ENCODE results near the gene HNF1A. TPM values are rescaled to one million over a fixed set of nuclear protein-coding genes. Genes with fewer than 3 reads are reported as not detected.

Gene HNF1A
- total and polyA plus RNA-seq, 3 experiments from 2014 or later, result not detected

DNA sequence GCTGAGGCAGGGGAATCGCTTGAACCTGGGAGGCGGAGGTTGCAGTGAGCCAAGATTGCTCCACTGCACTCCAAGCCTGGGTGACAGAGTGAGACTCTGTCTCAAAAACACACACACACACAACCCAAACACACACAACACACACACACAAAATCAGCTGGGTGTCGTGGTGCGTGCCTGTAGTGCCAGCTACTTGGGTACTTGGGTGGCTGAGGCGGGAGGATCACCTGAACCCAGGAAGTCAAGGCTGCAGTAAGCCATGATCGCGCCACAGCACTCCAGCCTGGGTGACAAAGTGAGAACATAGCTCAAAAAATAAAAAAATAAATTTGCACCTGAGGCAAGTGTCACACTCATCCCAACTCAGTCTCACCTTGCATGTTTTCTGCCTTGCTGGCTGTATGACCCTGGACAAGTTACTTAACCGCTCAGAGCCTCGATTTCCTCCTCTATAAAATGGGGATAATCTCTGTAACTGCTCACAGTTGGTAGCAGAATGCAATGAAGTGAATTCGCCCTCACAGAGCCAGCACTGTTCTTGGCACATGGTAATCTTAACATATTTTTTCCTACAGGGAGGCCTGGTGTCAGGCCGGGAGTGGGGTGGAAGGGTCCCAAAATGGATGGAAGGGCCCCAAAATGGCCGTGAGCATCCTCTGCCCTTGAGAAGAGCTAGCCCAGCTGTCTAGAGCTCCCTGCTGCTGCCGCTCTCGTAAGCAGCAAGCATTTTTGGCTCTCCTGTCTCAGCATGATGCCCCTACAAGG, 630 bp upstream of the HNF1A start:
- Mint-ChIP-seq H3K4me1 (no peaks in the 10 kb centered on the region), H3K36me3 (no peaks in the 10 kb centered on the region), H3K4me3 (no peak overlapping the region), H3K27ac (peak overlapping the region in 1 of 8 donors; percentile 43), H3K9me3 (no peaks in the 10 kb centered on the region), H3K27me3 (no peaks in the 10 kb centered on the region)
- Histone ChIP-seq H3K4me1 (ENCODE audit: insufficient read depth, low read length) (no peaks in the 10 kb centered on the region), H3K36me3 (ENCODE audit: insufficient read depth, low read length) (no peaks in the 10 kb centered on the region), H3K9me3 (ENCODE audit: low read length) (no peaks in the 10 kb centered on the region), H3K4me3 (ENCODE audit: low read length) (no peak overlapping the region), H3K27me3 (ENCODE audit: insufficient read depth, low read length, poor library complexity, severe bottlenecking) (no peaks in the 10 kb centered on the region), H3K27ac (ENCODE audit: low read depth, low read length) (no peak overlapping the region)
- POLR2A ChIA-PET, result no interaction called here
- no peak for DNase-seq
- CTCF ChIA-PET, result no interaction called here

DNA sequence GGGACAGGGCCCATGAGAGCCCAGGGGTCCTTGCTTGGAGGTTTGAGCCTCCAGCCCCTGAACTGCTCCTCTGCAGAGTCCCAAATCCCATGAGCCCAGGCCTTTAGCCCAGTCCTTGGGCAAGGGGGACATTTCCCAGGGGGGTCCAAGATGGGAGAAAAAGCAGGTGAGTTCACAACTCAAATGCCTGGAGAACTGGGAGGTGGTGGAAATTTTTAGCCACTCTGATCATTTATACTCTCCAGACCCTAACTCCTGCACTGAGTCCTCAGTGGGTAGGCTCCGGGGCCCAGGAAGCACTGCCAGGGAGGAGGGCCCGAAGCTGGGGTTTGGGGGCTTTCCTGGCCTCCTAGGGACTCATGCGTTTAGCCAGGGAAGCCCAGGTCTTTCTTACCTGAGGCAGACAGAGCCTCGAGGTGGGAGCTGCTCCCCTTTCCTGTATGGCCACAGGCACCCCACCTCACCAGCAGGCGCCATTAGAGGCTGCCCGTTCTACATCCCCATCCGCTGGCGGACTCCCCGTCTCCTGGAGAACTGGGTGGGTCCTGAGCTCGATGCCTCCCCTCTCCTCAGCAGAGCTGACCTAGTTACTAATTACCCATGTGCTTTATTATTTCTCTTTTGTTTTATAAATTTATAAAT, 998 bp downstream of the HNF1A start:
- POLR2A ChIA-PET, result no interaction called here
- CTCF ChIA-PET, result interaction anchor here (1.4 kb wide), 1 partner anchor 80 kb away, joined by 4 read pairs; no protein-coding TSS in a partner anchor
- H3K9me3 Mint-ChIP-seq, result no peaks in the 10 kb centered on the region
- H3K27me3 Mint-ChIP-seq, result no peaks in the 10 kb centered on the region
- Histone ChIP-seq H3K4me1 (ENCODE audit: insufficient read depth, low read length) (no peaks in the 10 kb centered on the region), H3K27me3 (ENCODE audit: insufficient read depth, low read length, poor library complexity, severe bottlenecking) (no peaks in the 10 kb centered on the region), H3K9me3 (ENCODE audit: low read length) (no peaks in the 10 kb centered on the region), H3K36me3 (ENCODE audit: insufficient read depth, low read length) (no peaks in the 10 kb centered on the region), H3K4me3 (ENCODE audit: low read length) (no peak overlapping the region), H3K27ac (ENCODE audit: low read depth, low read length) (no peak overlapping the region)
- no peaks in the 10 kb centered on the region for H3K36me3 Mint-ChIP-seq
- no peak overlapping the region for H3K27ac Mint-ChIP-seq
- H3K4me1 Mint-ChIP-seq, result no peaks in the 10 kb centered on the region
- no peak overlapping the region for H3K4me3 Mint-ChIP-seq
- no peak for DNase-seq

DNA sequence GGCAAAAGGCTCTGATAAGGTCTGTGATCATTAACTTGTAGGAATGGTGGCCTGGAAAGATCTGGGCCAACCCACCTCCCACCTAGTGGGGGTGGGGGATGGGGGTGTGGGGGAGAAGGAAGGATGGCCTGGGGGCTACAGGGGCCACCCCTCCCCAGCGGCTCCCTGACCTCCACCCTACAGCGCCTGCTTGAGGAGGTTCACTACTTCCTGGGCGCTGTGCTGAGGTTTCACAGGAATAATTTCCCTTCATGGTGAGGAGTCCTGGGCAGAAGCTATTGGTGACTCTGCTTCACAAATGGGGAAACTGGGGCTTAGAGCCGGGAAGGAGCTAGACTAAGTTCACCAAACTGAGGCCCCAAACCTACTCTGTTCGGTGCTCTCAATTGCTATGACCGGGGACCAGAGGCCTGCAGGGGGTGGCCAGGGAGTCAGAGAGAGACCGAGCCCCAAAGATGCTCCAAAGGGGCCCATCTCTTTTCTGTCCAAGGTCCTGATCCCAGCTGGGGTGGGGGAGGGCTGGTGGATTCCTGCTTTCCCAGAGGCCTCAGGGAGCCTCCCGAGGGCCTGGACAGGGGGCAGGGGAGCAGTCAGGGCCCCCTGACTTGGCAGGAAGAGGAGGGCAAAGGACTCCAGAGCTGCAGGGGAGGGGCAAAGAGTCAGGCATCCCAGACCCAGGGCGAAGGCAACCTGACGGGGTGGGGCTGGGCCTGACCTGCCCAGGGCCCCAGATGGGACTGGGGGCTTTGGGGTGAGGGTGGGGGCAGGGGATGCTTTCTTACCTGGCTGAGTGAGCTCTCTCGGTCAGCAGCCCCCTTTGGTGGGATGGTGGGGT, 1.7 kb downstream of the HNF1A start:
- H3K27ac ChIP-seq (ENCODE audit: low read depth, low read length), result no peak overlapping the region
- Mint-ChIP-seq H3K4me3 (no peak overlapping the region), H3K27me3 (no peaks in the 10 kb centered on the region), H3K27ac (no peak overlapping the region), H3K4me1 (no peaks in the 10 kb centered on the region), H3K9me3 (no peaks in the 10 kb centered on the region), H3K36me3 (no peaks in the 10 kb centered on the region)
- no peaks in the 10 kb centered on the region for H3K36me3 ChIP-seq (ENCODE audit: insufficient read depth, low read length)
- DNase-seq, result no peak
- CTCF ChIA-PET, result interaction anchor here (1.4 to 1.7 kb wide), 2 partner anchors 9 to 80 kb away, joined by 4 to 5 read pairs; no protein-coding TSS in a partner anchor
- H3K4me1 ChIP-seq (ENCODE audit: insufficient read depth, low read length), result no peaks in the 10 kb centered on the region
- H3K9me3 ChIP-seq (ENCODE audit: low read length), result no peaks in the 10 kb centered on the region
- no peaks in the 10 kb centered on the region for H3K27me3 ChIP-seq (ENCODE audit: insufficient read depth, low read length, poor library complexity, severe bottlenecking)
- POLR2A ChIA-PET, result interaction anchor here (0.6 kb wide), 1 partner anchor 1331 kb away, joined by 3 read pairs; no protein-coding TSS in a partner anchor
- H3K4me3 ChIP-seq (ENCODE audit: low read length), result no peak overlapping the region

DNA sequence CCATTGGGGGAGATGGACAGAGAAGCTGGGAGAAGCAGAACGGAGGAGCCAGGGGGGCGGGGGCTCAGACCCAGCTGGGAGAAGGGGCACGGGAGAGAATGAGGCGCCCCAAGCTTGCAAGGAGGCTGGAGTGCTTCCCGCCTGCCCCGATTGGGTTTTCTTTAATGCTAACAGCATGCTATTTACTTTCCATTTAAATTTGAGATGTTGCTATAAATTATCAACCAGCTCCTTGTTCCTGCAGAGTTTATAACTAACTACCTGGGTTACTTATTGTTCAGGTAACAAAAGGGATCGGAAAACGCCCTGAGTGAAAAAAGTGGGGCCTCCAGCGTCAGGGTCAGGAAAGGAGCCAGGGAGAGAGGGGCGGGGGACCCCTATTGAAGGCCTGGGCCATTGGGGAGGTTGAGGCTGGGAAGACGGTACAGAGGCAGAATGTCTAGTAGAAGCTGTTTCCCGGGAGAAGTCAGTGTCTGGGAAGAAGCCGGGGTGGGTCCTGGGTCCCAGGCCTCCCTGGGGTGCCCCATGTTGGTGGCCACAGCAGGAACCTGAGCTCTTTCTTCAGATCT, 2.5 kb downstream of the HNF1A start:
- H3K27ac Mint-ChIP-seq, result peak overlapping the region in 1 of 8 donors; percentile 32
- Histone ChIP-seq H3K4me3 (ENCODE audit: low read length) (no peak overlapping the region), H3K27ac (ENCODE audit: low read depth, low read length) (no peak overlapping the region), H3K4me1 (ENCODE audit: insufficient read depth, low read length) (no peaks in the 10 kb centered on the region), H3K27me3 (ENCODE audit: insufficient read depth, low read length, poor library complexity, severe bottlenecking) (no peaks in the 10 kb centered on the region), H3K9me3 (ENCODE audit: low read length) (no peaks in the 10 kb centered on the region), H3K36me3 (ENCODE audit: insufficient read depth, low read length) (no peaks in the 10 kb centered on the region)
- ChIA-PET CTCF (interaction anchor here (1.4 to 1.7 kb wide), 2 partner anchors 9 to 79 kb away, joined by 4 to 5 read pairs; no protein-coding TSS in a partner anchor), POLR2A (interaction anchor here (0.6 kb wide), 2 partner anchors 340 to 1331 kb away, joined by 3 read pairs; no protein-coding TSS in a partner anchor)
- H3K9me3 Mint-ChIP-seq, result no peaks in the 10 kb centered on the region
- no peak for DNase-seq
- no peaks in the 10 kb centered on the region for H3K4me1 Mint-ChIP-seq
- H3K27me3 Mint-ChIP-seq, result no peaks in the 10 kb centered on the region
- no peak overlapping the region for H3K4me3 Mint-ChIP-seq
- no peaks in the 10 kb centered on the region for H3K36me3 Mint-ChIP-seq

DNA sequence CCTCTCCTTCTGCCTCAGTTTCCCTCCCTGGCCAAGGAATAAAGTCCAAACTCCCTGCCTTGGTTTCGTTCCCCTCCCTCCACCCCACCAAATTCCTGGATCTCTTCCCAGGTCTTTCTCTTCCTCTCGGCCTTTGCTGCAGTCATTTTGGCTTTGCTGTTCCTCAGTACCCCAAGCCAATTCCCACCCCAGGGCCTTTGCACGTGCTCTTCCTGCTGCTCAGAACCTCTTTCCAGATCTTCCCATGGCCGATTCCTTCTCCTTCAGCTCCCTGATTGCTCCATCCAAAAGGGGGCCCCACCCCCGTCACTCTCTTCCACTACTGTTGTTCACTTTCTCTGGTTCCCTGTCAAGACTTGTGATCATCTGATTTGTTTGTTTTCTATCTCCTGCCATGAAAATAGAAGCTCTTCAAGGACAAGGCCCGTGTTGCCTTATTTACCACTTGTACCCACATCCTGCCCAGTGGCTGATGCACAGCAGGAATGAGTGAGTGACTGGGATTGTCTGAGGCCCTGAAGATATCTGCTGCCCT, 3.1 kb downstream of the HNF1A start:
- Histone ChIP-seq H3K9me3 (ENCODE audit: low read length) (no peaks in the 10 kb centered on the region), H3K4me3 (ENCODE audit: low read length) (no peak overlapping the region), H3K4me1 (ENCODE audit: insufficient read depth, low read length) (no peaks in the 10 kb centered on the region), H3K27ac (ENCODE audit: low read depth, low read length) (no peak overlapping the region), H3K27me3 (ENCODE audit: insufficient read depth, low read length, poor library complexity, severe bottlenecking) (no peaks in the 10 kb centered on the region), H3K36me3 (ENCODE audit: insufficient read depth, low read length) (no peaks in the 10 kb centered on the region)
- no peak for DNase-seq
- no peaks in the 10 kb centered on the region for H3K27me3 Mint-ChIP-seq
- no peak overlapping the region for H3K4me3 Mint-ChIP-seq
- ChIA-PET CTCF (interaction anchor here (1.7 kb wide), 1 partner anchor 10 kb away, joined by 5 read pairs; no protein-coding TSS in a partner anchor), POLR2A (interaction anchor here (0.6 kb wide), 1 partner anchor 339 kb away, joined by 3 read pairs; no protein-coding TSS in a partner anchor)
- no peaks in the 10 kb centered on the region for H3K4me1 Mint-ChIP-seq
- peak overlapping the region in 1 of 8 donors; percentile 51 for H3K27ac Mint-ChIP-seq
- H3K36me3 Mint-ChIP-seq, result no peaks in the 10 kb centered on the region
- H3K9me3 Mint-ChIP-seq, result no peaks in the 10 kb centered on the region

DNA sequence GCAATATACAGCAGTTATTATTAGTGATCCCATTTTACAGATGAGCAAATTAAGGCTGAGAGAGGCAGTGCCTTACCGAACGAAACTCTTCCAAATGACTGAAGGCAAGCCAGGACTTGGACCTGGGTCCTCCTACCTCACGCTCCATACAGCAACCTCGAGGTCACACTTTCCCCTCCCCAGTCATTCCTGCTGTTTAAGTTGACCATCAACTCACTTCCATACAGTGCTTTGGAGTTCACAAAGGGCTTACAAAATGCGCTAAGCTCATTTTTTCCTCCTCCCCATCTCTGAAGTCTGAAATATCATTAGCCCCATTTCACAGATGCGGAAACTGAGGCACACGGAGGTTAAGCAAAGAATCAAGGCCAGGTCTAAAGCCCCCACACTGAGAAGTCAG, 4.3 kb downstream of the HNF1A start:
- Histone ChIP-seq H3K27me3 (ENCODE audit: insufficient read depth, low read length, poor library complexity, severe bottlenecking) (no peaks in the 10 kb centered on the region), H3K4me1 (ENCODE audit: insufficient read depth, low read length) (no peaks in the 10 kb centered on the region), H3K4me3 (ENCODE audit: low read length) (no peak overlapping the region), H3K36me3 (ENCODE audit: insufficient read depth, low read length) (no peaks in the 10 kb centered on the region), H3K27ac (ENCODE audit: low read depth, low read length) (no peak overlapping the region), H3K9me3 (ENCODE audit: low read length) (no peaks in the 10 kb centered on the region)
- no peaks in the 10 kb centered on the region for H3K9me3 Mint-ChIP-seq
- ChIA-PET POLR2A (no interaction called here), CTCF (no interaction called here)
- H3K27me3 Mint-ChIP-seq, result no peaks in the 10 kb centered on the region
- DNase-seq, result no peak
- no peak overlapping the region for H3K27ac Mint-ChIP-seq
- no peaks in the 10 kb centered on the region for H3K4me1 Mint-ChIP-seq
- no peaks in the 10 kb centered on the region for H3K36me3 Mint-ChIP-seq
- H3K4me3 Mint-ChIP-seq, result no peak overlapping the region

DNA sequence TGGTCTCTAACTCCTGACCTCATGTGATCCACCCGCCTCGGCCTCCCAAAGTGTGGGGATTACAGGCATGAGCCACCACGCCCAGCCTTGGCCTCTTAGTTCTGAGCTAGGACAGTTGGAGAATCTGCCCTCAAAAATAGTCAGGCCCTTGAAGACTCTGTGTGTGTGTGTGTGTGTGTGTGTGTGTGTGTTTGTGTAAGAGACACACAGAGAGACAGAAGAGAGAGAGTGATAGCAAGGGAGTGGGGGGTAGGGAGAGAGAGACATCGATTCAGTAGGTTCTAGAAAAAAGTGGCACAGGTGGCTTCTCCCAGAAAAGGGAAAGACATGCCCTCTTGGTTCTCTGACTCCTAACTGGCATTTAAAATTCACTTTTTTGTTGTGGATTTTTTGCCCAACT, 5.4 kb downstream of the HNF1A start:
- ChIA-PET POLR2A (no interaction called here), CTCF (no interaction called here)
- Histone ChIP-seq H3K9me3 (ENCODE audit: low read length) (no peaks in the 10 kb centered on the region), H3K4me3 (ENCODE audit: low read length) (no peak overlapping the region), H3K4me1 (ENCODE audit: insufficient read depth, low read length) (no peaks in the 10 kb centered on the region), H3K27me3 (ENCODE audit: insufficient read depth, low read length, poor library complexity, severe bottlenecking) (no peaks in the 10 kb centered on the region), H3K27ac (ENCODE audit: low read depth, low read length) (no peak overlapping the region), H3K36me3 (ENCODE audit: insufficient read depth, low read length) (no peaks in the 10 kb centered on the region)
- H3K27ac Mint-ChIP-seq, result peak overlapping the region in 1 of 8 donors; percentile 68
- H3K9me3 Mint-ChIP-seq, result no peaks in the 10 kb centered on the region
- H3K4me3 Mint-ChIP-seq, result no peak overlapping the region
- H3K27me3 Mint-ChIP-seq, result peaks cover 0 to under 1% of the 10 kb centered on the region in 2 donors
- no peaks in the 10 kb centered on the region for H3K4me1 Mint-ChIP-seq
- DNase-seq, result no peak
- H3K36me3 Mint-ChIP-seq, result no peaks in the 10 kb centered on the region
